NCI-H146 (cell line): ENCODE results near the gene SDK1.
"Not testable (repeated sequence)": the region's sequence is repeated elsewhere in the genome, so short reads cannot be mapped to it uniquely, and the experiment has no call there.

ENCODE experiments used
- DNase-seq: peaks from one replicate; lab custom pipeline; 2025; lab: John Stamatoyannopoulos, UW

The SDK1 gene

DNA sequence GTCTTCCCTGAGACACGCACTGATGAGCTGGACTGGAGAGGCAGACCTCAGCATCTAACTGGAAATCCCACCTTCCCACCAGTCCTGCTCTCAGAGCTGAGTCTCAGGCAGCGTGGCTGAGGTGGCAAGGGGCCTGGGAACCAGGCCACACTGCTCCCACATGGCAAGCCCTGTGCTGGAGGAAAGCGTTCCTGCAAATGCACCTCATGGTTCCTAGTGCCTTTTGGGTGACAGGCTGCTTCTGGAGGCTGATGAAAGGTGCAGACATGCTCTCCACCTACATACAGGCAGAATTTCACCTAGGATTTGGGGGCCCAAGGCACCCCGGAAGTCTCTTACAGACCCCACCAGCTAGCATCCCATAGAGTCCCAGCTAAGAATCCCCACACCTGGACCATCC, 948.2 kb downstream of the SDK1 start:
- DNase-seq = no peak

DNA sequence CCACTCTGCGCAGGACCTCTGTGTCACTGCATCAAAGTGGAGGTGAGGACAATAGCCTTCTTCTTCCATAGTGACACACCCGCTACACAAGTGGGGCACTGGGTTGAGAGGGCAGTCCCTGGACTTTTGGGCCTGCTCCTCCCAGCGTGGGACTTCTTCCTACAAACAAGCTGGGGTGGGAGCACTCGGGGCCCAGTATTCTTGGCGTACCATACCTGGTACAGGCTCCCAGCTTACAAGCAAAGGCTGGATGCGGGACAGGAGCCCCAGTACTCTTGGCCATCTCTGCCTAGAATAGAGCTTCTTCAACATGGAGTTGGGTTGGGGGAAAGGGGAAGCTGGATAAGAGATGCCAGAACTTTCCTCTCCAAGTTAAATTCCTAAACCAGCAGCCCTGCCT, 954.3 kb downstream of the SDK1 start:
- DNase-seq = no peak

DNA sequence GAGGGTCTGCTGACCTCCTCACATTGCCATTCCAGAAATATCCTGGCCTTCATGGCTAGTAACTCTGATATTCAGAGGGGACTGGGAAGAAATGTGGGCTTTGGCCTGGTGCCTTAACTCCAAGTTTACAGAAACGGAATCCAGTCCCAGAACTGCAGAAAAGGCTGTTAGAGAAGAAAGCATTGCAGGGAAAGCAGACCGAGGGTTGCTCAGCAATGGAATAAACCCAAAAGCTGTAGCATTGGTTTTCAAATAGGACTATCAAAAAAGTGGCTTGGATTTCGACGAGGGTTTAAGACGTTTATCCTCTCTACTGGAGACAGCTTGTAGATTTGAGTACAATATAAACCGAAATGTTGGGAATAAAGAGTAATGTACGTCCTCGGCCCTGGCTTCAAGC, 955.2 kb downstream of the SDK1 start:
- DNase-seq = no peak

DNA sequence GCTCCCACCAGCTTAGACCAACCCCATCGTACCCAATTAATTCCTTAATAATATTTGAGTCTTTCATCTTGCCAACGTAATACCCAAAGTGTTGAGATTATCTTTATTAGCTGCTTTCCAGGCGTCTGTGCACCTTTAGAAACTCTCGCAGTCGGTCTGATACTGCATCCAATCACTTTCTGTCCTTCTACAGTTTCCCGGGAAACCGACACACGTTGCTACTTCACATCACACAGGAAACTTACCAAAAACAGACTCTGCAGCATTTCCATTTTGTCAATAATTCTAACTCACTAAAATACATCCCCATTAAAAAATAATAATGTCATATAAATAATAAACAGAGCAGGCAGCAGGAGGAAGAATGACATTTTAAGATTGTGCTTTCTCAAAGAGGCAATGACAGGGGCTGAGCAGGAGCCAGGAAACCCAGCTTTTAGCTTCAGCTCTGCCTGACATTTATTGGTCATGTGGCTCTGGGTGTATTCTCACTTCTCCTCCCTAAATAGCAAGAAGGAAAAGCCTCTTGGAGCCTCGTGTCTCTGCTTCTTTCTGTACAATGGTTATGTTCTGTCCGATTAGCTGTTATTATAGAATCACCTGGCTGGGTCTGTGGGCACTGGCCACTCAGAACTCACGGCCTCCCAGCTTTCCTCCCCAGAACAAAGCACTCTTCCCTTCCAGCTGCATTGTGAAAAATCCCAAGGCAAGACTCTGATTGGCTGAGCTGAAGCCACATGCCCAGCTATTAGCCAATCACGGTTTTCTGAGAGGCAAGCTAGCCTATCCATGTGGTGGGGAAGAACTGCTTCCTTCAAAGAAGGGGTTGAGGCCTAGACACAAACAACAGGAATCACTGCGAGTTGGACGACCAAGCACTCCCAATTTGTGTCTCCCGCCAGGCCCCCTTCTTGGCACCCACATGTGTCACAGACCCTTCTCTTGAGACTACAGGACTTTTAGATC, 956.4 kb downstream of the SDK1 start:
- no peak for DNase-seq

DNA sequence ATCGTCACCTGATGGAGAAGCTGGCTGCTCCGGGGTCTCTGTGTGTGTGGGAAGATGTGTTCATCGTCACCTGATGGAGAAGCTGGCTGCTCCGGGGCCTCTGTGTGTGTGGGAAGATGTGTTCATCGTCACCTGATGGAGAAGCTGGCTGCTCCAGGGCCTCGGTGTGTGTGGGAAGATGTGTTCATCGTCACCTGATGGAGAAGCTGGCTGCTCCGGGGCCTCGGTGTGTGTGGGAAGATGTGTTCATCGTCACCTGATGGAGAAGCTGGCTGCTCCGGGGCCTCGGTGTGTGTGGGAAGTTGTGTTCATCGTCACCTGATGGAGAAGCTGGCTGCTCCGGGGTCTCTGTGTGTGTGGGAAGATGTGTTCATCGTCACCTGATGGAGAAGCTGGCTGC, 959.1 kb downstream of the SDK1 start:
- not testable (repeated sequence) for DNase-seq

DNA sequence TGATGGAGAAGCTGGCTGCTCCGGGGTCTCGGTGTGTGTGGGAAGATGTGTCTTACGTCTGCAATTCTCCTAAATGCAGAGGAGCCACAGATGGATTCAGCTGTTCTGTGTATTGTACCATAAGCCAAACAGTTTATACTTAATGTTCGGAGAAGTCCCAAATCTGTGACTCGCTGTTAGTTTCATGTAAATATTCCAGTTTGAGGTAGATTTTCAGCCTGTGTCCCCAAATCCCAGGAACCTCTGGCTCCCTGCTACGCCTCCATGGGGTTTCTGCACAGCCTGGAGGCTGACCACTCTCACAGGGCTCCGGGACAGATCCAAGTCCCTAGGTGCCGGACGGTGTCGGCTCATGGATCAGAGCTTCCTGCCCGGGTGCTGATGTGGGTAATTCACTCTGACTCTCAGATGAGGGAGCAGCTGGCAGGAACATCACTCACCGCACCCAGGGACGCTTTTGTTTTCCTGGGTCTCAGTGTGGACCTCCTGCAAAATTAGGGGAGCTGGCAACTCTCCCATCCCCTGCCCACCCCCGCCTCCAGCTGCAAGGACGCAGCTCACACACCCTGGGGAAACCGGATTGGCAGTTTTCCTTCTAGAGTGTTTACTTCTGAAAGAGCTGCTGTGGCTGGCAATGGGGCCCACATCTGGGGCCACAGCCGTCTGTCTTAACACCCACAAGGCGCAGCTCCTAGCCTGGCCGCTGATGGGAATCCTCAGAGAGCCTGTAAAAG, 960.0 kb downstream of the SDK1 start:
- DNase-seq = no peak

DNA sequence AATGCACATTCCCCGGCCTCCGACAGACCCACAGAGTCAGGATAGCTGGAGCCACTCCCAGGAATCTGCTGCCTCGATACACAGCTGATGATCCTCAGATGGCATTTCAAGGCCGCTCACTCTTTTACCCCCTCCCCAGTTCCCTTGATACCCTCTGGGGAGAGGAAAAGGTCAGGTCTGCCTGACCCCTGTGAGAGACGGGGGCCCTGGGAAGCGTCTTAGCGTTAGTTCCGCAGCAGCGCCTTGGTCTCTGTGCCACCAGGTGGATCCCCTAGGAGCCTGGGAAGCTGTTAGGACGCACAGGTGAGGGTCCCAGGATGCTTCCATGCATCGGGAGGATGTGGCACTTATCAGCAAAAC, 960.5 kb downstream of the SDK1 start:
- no peak for DNase-seq

DNA sequence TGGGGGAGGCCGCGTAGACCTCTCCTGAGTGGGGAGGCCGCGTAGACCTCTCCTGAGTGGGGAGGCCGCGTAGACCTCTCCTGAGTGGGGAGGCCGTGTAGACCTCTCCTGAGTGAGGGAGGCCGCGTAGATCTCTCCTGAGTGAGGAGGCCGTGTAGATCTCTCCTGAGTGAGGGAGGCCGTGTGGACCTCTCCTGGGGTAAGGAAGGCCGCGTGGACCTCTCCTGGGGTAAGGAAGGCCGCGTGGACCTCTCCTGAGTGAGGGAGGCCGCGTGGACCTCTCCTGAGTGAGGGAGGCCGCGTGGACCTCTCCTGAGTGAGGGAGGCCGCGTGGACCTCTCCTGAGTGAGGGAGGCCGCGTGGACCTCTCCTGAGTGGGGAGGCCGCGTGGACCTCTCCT, 963.2 kb downstream of the SDK1 start:
- not testable (repeated sequence) for DNase-seq

DNA sequence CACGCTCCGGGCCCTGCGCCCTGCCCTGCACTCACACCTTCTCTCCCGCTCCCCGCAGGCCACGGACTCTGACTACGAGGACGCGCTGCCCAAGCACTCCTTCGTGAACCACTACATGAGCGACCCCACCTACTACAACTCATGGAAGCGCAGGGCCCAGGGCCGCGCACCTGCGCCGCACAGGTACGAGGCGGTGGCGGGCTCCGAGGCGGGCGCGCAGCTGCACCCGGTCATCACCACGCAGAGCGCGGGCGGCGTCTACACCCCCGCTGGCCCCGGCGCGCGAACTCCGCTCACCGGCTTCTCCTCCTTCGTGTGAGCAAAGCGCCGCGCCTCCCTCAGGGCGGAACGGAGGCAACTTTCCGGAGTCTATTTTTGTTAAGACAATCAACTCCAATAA, 964.0 kb downstream of the SDK1 start:
- DNase-seq = no peak

DNA sequence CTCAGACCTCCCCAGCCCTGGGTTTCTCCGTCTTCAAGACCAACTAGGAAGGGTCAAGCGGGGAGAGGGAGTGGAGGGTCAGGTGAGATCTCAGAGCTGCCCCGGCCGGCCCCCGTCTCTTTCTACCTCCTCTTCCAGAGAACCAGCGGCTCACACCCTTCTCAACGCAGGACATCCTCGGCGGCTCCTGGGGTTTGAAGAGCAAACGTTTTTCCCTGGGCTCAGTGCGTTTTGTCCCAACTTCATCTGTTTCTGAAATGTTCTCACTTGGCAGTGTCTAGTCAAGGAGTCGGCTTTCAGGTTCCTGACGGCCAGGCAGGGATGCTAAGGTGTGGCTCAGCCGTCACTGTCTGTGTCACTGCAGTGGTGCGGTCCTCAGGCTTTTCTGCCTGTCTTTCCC, 964.6 kb downstream of the SDK1 start:
- no peak for DNase-seq

DNA sequence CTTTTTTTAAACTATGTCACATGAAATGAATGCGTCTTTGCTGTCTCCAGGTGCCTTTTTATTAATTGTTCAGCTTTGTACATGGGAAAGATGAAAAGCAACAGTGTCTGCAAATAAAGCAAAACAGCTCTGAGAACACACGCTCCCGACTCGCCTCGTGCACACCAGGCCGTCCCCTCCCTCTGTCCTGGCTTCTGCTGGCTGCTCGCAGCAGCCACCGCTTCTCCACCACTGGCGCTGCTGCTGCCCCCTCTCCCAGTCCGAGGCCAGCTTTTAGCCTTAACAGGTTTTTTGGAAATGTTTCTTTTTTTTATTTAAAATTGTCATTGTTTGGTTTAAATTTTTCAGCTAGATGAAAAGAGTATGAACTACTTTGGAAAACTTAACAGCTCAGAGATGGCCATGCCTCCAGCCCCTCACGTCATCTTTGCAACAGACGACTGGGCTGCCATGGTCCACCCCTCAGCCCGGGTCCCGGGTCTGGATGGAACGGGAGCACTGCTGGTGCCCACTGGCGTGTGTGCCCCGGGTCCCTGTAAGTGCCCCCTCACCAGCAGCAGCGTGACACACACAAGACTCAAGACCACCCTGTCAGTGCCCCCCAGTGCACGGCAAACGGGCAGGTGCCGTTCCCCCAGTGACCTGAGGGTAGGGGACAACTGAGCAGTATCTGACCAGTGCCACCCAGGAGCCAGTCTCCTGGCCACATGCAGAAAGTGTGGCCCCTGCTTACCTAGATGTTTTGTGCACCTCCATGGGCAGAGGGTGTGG, 965.4 kb downstream of the SDK1 start:
- no peak for DNase-seq

DNA sequence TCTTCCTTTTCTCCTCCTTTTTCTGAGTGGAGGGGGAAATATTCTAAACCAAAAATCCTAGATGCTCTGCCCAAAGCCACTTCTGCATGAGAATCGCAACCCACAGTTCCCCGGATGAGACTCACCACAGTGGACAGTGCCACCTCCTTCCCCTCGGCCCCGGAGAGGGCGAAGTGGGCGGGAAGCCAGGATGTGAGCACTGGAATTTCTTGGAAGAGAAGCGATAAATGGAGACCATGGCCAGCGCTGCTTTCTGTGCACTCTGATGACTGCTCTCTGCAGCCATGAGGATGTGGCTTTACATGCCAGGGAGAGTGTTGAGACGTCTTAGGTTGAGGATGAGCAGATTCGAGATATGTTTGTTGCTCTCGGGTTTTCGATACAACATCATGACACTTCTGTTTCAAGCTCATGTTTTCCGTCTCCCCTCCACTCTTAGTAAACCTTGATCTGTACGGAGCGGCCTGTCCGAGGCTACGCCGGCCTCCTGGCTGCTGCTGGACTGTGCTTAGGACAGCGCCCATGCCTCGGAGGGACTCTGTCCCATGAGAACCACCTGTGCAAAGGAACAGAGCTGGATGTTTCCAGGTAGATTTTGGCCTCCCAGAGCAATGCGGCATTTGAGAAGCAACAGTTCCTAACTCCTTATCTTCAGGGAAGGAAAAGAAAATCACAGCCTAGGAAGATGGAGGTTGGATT, 966.4 kb downstream of the SDK1 start:
- no peak for DNase-seq

DNA sequence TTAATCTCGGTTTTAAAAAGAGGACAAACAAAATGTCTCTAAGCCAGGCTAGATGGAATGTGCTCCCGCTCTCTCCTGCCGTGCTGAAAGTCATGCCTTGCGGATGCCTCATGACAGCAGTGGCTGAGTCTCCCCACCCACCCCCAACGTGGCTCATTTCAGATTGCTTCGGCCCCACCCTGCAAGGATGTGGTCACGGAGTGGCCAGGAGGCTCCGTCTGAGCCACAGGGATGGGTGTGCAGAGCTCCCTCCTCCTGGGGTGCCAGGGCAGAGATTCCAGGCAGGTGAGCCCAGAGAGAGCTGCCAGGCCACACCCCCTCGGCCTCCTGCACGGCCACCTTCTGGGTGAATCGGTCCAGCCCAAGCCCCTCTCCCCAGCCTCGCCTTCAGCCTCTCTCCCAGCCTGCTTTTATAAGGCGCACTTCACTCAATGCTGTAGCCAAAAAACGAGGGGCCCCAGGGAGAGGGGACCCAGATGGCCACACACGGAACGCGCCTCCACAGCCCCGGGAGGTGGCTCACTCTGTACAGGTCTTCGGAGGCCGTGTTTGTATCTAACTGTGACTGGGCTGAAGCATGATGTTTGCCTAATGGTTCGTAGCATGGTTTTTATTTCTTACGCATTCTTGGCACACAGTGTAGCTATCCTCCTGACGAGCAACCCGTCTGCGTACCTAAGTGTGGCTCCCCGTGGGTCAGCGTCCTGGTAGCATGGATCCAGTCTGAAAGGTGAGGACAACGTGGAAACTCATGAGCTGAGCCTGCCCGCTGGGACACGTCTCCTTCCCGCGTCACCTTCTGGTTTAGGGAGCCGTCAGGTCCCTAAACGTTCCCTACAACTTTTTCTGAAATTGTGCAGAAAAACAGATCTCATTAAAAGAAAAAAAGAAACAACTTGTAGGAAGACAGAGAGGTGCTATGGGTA, 967.3 kb downstream of the SDK1 start:
- no peak for DNase-seq

DNA sequence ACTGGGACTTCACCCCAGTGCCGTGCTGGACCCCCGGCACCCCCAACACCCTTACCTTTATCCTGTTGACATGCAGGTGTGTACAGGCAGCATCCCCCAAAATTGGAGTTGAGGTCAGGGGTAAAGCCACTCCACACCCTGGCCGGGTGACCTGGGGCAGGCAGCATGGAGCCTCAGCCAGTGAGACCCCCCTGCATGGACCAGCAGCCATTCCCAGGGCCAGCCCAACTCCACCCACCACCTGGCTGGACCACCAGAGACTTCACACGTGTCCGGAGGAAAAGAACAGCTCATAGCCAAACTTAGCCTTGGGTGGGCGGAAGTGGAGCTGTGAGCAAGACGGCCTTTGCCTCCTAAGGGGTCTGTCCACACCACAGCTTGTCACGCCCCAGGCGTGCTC, 968.0 kb downstream of the SDK1 start:
- no peak for DNase-seq

DNA sequence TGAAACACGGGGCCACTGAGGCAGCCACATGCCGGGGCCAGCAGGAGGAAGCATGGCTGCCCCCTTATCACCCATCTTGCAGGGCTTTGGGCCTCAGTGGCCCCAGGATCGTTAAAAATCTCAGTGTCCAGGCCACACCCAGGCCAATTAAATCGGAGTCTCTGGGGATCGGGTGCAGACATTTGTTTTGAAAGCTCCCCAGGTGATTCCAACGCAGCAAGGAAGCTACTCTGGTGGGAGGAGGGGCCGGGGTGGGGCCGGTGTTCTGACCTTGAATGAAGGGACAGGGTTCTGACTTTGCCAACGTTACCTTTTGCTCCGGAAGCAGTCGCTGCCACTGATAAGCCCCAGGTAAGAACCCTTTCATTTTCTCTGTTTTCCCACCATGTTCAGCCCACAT, 968.7 kb downstream of the SDK1 start:
- DNase-seq = no peak

DNA sequence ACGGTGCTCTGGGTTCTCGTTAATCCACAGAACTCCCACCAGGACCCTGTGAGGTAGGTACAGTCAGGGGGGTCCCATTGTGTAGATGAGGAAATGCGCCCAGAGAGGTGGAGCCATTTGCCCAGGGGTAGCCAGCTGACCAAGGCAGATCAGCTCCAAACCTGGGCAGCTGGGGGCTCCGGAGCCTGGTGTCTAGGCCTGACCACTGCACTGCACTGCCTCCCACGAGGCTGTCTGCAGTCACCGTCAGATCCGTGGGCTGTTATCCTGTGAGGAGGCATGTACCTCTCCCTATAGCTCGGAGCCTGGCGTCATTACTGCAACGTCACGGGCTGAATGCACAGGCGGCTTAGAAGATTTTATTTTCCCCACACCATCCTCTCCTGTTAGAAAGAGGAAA, 969.2 kb downstream of the SDK1 start:
- DNase-seq = no peak

DNA sequence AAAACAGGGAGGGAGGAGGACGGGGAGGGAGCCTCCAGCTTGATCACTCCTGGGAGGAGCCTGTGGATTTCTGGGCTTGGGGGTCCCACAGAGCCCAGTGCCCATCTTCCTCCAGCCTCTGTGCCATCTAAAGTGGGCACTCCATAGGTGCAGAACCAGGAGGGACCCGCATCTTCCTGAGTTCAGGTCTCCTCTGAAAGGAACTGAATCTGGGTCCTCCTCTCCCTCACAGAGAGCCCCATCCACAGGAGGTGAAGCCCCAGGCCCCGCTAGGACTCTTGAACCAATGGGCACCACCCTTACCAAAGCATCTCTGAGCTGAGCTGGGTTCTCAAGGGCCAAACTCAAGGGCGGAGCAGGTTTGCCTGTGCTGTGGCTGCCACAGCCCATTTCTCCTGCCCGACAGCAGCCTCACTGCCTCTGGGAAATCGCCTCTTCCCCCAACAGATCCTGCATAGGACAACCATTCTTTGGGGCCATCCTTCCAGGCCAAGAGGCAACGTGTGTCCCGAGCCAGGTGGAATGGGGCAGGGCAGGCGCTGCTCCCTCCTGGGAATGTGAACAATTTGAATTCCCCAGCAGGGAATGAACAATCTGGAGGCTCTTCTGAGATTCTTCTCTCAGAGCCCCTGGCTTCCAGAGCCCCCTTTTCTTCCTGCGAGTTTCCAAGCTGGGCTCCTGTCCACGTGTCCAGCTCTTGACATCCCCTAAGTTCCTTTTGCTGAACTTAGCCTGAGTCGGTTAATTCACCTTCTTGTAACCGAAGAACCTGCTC, 970.1 kb downstream of the SDK1 start:
- DNase-seq = no peak

DNA sequence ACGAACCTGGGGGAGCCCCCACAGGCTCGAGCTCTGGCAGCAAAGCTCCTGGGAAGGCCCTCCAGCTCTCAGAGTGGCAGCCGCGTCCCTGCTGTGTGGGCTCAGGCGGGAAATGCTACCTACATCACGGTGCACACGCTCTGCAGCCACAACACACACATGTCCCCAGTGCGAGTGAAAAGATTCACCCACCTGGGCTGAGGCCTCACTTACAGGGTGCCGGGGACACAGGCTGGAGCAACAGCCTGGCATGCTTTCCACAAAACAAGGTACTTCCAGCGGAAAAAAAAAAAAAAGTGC, 970.6 kb downstream of the SDK1 start:
- no peak for DNase-seq

DNA sequence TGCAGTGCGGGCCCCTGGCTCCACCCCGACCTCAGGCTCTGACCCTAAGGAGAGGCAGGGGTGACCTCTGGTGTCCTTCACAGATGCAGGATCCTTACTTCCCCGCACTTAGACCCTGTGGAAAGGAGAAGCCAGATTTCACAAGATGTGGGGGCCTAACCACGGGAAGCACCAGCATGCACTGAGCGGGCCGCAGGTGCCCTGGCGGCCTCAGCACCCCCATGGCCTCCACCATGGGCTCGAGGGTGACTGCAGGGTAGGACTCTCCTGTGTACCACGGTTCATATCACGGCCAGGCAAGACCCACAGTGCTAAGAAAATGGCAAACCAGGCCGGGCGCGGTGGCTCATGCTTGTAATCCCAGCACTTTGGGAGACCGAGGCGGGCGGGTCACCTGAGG, 971.1 kb downstream of the SDK1 start:
- no peak for DNase-seq

DNA sequence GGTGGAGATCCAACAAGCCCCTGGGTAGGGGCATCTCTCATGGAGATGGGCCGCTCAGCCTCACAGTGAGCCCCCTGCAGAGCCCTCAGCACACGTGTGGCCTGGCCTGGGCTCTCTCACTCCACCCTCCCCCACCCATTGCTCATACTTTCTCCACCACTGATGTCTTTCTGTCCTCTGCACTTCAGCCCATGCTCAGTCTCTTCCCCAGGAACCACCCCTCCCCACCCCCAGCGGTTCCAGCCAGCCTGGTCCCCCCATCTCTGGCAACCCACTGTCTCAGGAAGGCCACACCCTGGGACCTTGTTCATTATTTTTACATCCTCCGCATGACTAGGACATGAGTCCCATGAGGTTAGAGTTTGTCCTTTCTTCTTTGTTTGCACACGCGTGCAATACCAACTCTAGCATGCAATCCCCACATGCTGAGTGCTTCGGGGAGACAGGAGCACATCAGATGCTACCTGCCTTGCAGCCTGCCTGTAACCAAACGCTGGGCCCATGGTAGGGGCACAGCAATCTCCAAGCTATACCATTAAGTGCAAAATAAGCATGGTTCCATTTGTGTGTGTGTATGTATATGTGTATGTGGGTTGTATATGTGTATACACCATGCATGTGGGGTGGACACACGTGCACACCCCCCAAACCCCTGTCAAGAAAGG, 972.6 kb downstream of the SDK1 start:
- DNase-seq = no peak
